Astrocyte (in vitro differentiated cells and primary cell): ENCODE data around the gene RAB31.

Source experiments
- CTCF ChIP-seq: IDR thresholded peaks from 2 replicates; pipeline ENCODE4 v1.5.1; 2011; ENCODE audit warnings: low read depth, mild to moderate bottlenecking, inconsistent platforms, low read length, moderate library complexity; ENCODE audit not compliant: insufficient read depth
- EZH2 ChIP-seq: IDR thresholded peaks from 2 replicates; pipeline ENCODE4 v1.6.1; 2012; ENCODE audit warnings: mild to moderate bottlenecking, low read length, inconsistent platforms; ENCODE audit not compliant: insufficient read depth

DNA sequence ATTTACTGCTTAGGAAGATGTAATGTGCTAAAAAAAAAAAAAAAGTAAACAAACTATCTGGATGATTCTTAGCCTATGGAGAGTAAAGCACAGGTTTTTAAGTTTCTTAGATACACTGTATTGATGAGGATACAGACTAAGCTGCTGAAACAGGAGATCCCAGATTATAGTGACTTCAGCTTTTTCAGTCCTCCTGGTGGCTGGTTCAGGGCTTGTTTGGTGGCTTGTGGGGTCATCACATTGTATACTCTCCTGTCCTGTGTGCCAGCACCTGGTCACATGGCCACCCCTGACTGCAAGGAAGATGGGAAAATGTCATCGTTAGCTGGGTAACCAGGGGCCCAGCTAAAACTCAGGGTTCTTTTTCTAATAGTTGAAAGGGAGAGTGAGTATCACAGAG is 31.4 kb downstream of the RAB31 start:
- no peak for TF ChIP-seq CTCF
- no peak for TF ChIP-seq EZH2
